Right ventricle myocardium inferior (tissue), 1 donor: ENCODE data around the gene CYP17A1. TPM values are rescaled to one million over a fixed set of nuclear protein-coding genes. Genes with fewer than 3 reads are reported as not detected.

Experiments
- ATAC-seq: fragments of 200-7000 bp; cut with Tn5 transposase; one replicate; pipeline ENCODE4 v1.9.1; 2020; ENCODE audit warnings: mild to moderate bottlenecking, moderate library complexity
- DNase-seq: peaks from one replicate; pipeline ENCODE4 v3.0.0; 2021; ENCODE audit errors: missing footprints
- intact Hi-C: fragments of 100-400 bp; cut with DNase I; formaldehyde crosslinking; loops from one replicate; pipeline ENCODE4 v1.11.0; 2022
- total RNA-seq: library from RNA; stranded (reverse); fragmentation: NEBNext Ultra II Directional; extraction: Animal tissue kit (Norgen Biotek cat#: 25700); gene quantifications from one replicate; pipeline ENCODE4 v1.2.1, GENCODE V29; 2021
- donor health status: DM: no; HTN: yes; CAD: no; lungs with severe emphysema.

The CYP17A1 gene
- total RNA-seq, 1 donor from 2014 or later = not detected

DNA sequence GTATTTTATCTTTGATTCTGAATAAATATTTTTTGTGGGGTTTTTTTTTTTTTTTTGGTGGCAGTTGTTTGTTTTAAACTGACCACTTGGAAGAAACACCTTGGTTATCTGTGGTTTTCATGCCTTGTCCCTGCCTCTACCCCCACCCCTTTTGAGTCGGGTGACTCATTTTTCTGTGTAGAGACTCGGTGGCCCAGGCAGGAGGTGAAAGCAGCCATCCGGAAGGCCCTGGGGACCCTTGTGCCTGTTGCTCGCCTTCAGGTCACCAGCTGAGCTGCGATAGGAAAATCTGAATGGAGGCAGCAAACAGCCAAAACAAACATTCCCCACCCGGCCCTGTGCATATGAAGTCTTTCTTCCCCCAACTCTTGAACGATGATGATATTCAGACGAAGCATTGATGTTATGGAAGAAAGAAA, 22.8 kb downstream of the CYP17A1 start:
- intact Hi-C loops = loop anchor here (5.0 kb wide), 1 partner anchor 62 kb away; no protein-coding TSS in a partner anchor
- DNase-seq (peak; percentile 83), ATAC-seq (peak; percentile 43)

GRCh38 chr10:102813734-102814452, 23.3 kb downstream of the CYP17A1 start:
- ATAC-seq (peak; percentile 12), DNase-seq (peak; percentile 66)
- intact Hi-C loops = loop anchor here (5.0 kb wide), 1 partner anchor 62 kb away; no protein-coding TSS in a partner anchor

- intact Hi-C loops = loop anchor here (5.0 kb wide), 1 partner anchor 61 kb away; no protein-coding TSS in a partner anchor
- ATAC-seq (no peak), DNase-seq (no peak)
Observed at GRCh38 chr10:102813017-102813541, 24.1 kb downstream of the CYP17A1 start.

DNA sequence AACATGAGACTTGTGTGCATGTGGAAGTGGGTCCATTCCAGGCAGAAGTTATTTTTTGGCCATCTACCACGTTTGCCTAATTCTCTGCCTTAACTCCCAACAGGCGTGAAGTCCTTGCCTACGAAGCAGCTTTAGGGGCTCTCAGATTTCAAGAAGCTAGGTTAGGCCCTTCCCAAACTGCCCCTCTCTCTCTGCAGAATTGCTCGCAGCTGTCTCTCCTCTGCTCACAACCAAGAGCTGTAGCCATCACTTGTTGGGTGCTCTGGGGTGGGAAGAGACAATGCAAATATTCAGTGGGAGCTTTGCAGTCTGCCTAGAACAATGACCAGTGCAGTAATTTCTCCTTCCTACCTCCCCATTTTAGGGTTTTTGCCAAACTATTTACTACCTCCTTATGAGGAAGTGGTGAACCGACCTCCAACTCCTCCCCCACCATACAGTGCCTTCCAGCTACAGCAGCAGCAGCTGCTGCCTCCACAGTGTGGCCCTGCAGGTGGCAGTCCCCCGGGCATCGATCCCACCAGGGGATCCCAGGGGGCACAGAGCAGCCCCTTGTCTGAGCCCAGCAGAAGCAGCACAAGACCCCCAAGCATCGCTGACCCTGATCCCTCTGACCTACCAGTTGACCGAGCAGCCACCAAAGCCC, 24.9 kb downstream of the CYP17A1 start:
- intact Hi-C loops = loop anchor here (5.0 kb wide), 1 partner anchor 60 kb away; no protein-coding TSS in a partner anchor
- DNase-seq = no peak
- no peak for ATAC-seq

DNA sequence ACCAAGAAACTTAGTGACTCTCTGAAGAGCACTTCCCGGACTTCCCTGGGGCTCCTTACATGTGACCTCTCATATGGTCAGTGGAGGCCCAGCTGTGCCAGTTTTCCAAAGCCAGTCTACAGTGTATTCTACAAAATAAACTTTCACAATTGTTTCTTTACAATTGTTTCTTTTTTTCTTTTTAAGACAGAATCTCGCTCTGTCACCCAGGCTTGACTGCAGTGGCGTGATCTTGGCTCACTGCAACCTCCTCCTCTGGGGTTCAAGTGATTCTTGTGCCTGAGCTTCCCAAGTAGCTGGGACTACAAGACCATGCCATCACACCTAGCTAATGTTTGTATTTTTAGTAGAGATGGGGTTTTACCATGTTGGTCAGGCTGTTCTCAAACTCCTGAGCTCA, 25.9 kb downstream of the CYP17A1 start:
- no peak for ATAC-seq
- intact Hi-C loops = loop anchor here (5.0 kb wide), 1 partner anchor 59 kb away; no protein-coding TSS in a partner anchor

GRCh38 chr10:102808380-102808779, 28.8 kb downstream of the CYP17A1 start:
- ATAC-seq (no peak), DNase-seq (no peak)
- intact Hi-C loops = no loop called here

More for the DNA sequence above, 25.9 kb downstream of the CYP17A1 start:
- DNase-seq = no peak

- intact Hi-C loops = no loop called here
- no peak for DNase-seq
- ATAC-seq = no peak
Observed at GRCh38 chr10:102804382-102805055, 32.7 kb downstream of the CYP17A1 start.

DNA sequence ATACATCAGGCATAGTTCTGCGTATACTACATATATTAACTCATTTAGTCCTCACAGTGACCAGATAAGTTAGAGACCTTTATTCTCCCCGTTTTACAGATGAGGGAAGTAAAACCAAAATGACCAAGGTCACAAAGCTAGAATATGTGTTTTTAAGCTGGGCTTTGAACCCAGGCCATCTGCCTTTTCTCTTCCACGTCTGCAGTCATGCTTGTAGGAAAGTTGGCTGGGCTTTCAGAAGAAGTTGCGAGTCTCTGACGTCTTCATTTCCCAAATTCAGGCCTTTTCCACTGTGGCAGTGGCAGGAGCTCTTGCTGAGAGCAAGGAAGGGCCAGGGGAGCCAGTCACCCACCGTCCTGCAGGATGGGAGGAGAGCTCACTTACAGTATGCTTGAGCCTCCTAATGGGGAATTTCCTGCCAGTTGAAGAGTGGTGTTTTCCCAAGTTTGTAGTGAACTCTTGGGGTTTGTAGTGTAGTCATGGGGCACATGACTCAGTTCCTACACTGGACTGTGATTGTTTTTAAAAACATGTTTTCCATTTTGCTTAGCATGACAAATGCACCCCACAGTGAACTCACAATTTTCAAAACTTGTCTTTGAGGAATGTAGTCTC, 34.2 kb downstream of the CYP17A1 start:
- ATAC-seq = peak; percentile 47
- no peak for DNase-seq
- intact Hi-C loops = no loop called here

DNA sequence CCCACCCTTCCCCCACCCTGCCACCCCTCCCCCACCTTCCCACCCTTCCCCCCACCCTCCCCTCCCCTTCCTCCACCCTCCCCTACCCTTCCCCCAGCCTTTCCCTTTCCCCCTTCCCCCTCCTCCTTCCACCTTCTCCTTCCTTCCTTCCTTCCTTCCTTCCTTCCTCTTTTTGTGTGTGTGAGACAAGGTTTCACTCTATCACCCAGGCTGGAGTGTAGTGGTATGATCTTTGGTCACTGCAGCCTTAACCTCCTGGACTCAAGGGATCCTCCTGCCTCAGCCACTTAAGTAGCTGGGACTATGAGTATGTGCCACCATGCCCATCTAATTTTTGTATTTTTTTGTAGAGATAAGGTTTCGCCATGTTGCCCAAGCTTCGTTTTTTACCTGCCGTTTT, 35.2 kb downstream of the CYP17A1 start:
- intact Hi-C loops = no loop called here
- DNase-seq = no peak
- no peak for ATAC-seq

- ATAC-seq = no peak
Observed at GRCh38 chr10:102801496-102801895, 35.7 kb downstream of the CYP17A1 start.

DNA sequence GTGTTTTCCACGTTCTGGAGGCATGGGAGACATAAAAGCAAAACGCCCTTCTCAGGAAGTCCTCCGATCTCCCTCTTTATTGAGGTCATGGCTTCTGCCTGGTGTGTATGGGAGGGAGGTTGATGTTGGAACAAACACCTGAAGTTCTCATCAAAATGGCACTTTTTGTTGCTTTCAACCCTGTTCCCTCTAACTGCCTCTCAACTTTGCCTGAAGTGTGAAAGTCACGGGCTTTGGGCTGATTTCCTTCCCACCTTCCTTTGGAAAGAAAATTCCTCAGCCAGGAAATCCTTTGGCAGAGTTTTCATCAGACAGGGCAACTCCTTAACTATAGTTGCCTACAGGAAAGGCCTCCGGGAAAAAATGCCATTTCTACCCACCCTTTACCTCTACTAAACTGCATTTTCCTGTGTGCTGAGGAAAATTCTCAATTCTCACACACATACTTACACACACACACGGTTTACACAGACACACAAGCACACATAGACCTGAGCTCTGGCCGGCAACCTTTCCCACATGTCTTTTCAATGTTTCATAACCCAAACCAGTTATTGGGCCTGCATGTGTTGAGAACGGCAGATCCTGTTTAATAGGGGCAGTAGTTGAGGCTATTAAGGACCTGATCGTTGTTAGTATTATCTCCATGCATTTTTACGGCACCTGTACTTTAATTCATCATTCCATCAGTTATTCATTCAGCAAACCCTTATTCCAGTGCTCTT, 36.4 kb downstream of the CYP17A1 start:
- intact Hi-C loops = no loop called here
- DNase-seq (no peak), ATAC-seq (no peak)

More at GRCh38 chr10:102801496-102801895, 35.7 kb downstream of the CYP17A1 start:
- no peak for DNase-seq
- intact Hi-C loops = no loop called here

GRCh38 chr10:102799691-102800471, 37.3 kb downstream of the CYP17A1 start:
- ATAC-seq (no peak), DNase-seq (peak; percentile 71)
- intact Hi-C loops = no loop called here

DNA sequence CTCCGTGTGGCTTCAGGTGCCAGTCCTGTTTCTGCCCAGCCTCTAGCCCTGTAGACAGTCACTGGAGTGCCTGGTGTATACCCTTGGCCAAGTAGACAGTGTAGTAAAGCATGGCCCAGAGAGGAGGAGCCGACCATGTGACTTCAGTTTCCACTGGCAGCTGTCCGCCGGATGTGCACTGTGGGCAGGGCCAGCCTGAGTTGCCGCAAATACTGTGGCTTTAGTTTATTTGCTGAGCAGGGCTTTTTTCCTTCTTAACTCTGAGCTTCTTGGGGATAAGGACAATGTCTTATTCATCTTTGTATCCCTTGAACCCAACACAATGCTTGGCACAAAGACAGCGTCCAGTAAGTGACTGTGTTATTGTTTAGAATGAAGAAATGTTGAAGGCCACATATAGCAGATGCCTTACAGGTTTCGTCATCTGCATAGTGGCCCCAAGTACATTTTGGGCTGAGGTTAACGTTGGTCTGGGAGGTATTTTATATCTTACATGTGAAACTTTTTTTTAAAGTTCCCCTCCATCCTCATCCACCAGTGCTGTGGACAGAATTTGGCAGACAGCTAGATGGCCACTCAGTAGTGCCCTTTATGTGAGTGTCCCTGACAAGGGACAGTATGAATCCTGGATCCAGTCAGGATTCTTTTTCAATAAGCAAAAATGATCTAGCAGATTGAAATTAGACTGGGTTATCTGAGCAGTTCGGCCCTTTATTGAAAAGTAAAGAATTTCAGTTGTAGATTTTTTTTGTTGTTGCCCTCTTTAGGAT, 40.6 kb downstream of the CYP17A1 start:
- ATAC-seq = peak; percentile 97
- peak; percentile 95 for DNase-seq
- intact Hi-C loops = loop anchor here (1.0 kb wide), 1 partner anchor 20 kb away; no protein-coding TSS in a partner anchor

GRCh38 chr10:102795453-102796406, 41.5 kb downstream of the CYP17A1 start:
- peak; percentile 58 for ATAC-seq
- DNase-seq = no peak
- intact Hi-C loops = loop anchor here (1.0 kb wide), 1 partner anchor 19 kb away; no protein-coding TSS in a partner anchor

- ATAC-seq (no peak), DNase-seq (no peak)
Observed at GRCh38 chr10:102791754-102792395, 45.3 kb downstream of the CYP17A1 start.

More at GRCh38 chr10:102791754-102792395, 45.3 kb downstream of the CYP17A1 start:
- intact Hi-C loops = no loop called here
